HG02938 (cell line): ENCODE data around the gene PPFIBP1.
"Not testable (repeated sequence)": the region's sequence is repeated elsewhere in the genome, so short reads cannot be mapped to it uniquely, and the experiment has no call there.

Experiments used
- ATAC-seq: cut with Tn5 transposase; IDR thresholded peaks from one replicate; pipeline ENCODE4 v1.9.1; 2021; ENCODE audit warnings: mild to moderate bottlenecking, moderate library complexity; ENCODE audit not compliant: unreplicated experiment

PPFIBP1 gene

GRCh38 chr12:27650011-27650410 lies 126.0 kb downstream of the PPFIBP1 start:
- ATAC-seq: no peak

GRCh38 chr12:27651201-27651600 lies 127.2 kb downstream of the PPFIBP1 start:
- no peak for ATAC-seq

- no peak for ATAC-seq
These were observed 128.3 kb downstream of the PPFIBP1 start for GRCh38 chr12:27652174-27652763.

GRCh38 chr12:27653661-27654060 lies 129.7 kb downstream of the PPFIBP1 start:
- no peak for ATAC-seq

- ATAC-seq: not testable (repeated sequence)
These were observed 131.5 kb downstream of the PPFIBP1 start for GRCh38 chr12:27655476-27655875.

GRCh38 chr12:27657296-27657695 lies 133.3 kb downstream of the PPFIBP1 start:
- no peak for ATAC-seq

GRCh38 chr12:27665704-27666103 lies 141.7 kb downstream of the PPFIBP1 start:
- no peak for ATAC-seq

GRCh38 chr12:27666510-27666909 lies 142.5 kb downstream of the PPFIBP1 start:
- ATAC-seq: no peak

GRCh38 chr12:27667540-27667939 lies 143.5 kb downstream of the PPFIBP1 start:
- ATAC-seq: no peak

GRCh38 chr12:27672051-27672450 lies 148.0 kb downstream of the PPFIBP1 start:
- no peak for ATAC-seq

- no peak for ATAC-seq
These were observed 148.6 kb downstream of the PPFIBP1 start for GRCh38 chr12:27672643-27673042.

- ATAC-seq: no peak
These were observed 149.2 kb downstream of the PPFIBP1 start for GRCh38 chr12:27673101-27673718.

GRCh38 chr12:27674989-27675388 lies 151.0 kb downstream of the PPFIBP1 start:
- ATAC-seq: no peak

- ATAC-seq: no peak
These were observed 156.6 kb downstream of the PPFIBP1 start for GRCh38 chr12:27680619-27681018.

GRCh38 chr12:27682534-27682933 lies 158.5 kb downstream of the PPFIBP1 start:
- no peak for ATAC-seq

GRCh38 chr12:27685274-27685673 lies 161.3 kb downstream of the PPFIBP1 start:
- ATAC-seq: no peak

- no peak for ATAC-seq
These were observed 162.1 kb downstream of the PPFIBP1 start for GRCh38 chr12:27686147-27686546.

- no peak for ATAC-seq
These were observed 164.7 kb downstream of the PPFIBP1 start for GRCh38 chr12:27688671-27689070.

- ATAC-seq: no peak
These were observed 165.7 kb downstream of the PPFIBP1 start for GRCh38 chr12:27689558-27690180.

GRCh38 chr12:27693403-27693802 lies 169.4 kb downstream of the PPFIBP1 start:
- ATAC-seq: no peak

- no peak for ATAC-seq
These were observed 171.7 kb downstream of the PPFIBP1 start for GRCh38 chr12:27695556-27696292.

- ATAC-seq: no peak
These were observed 172.3 kb downstream of the PPFIBP1 start, which contains the start of gene REP15 for GRCh38 chr12:27696293-27696652. Gene REP15, plus strand, starts transcription at chr12:27696447. Its CDS starts 116 bp downstream, at chr12:27696563.
